GM10266 (cell line): Measurements from ENCODE around the gene REP15.
"Not testable (repeated sequence)": the region's sequence is repeated elsewhere in the genome, so short reads cannot be mapped to it uniquely, and the experiment has no call there.

ENCODE experiments used
- DNase-seq: peaks from one replicate; pipeline ENCODE4 v3.0.0; 2012; ENCODE audit errors: extremely low spot score
- CTCF ChIP-seq: IDR thresholded peaks from 2 replicates; pipeline ENCODE4 v1.5.1; 2012; ENCODE audit warnings: mild to moderate bottlenecking, low read depth; ENCODE audit not compliant: control insufficient read depth, insufficient read depth; ENCODE audit errors: missing control alignments

The REP15 gene

GRCh38 chr12:27733791-27734190, 37.5 kb downstream of the REP15 start:
- TF ChIP-seq CTCF: no peak
- DNase-seq: no peak

- not testable (repeated sequence) for DNase-seq
Observed at GRCh38 chr12:27734321-27734720, 38.1 kb downstream of the REP15 start.

GRCh38 chr12:27743601-27744000, 47.4 kb downstream of the REP15 start:
- TF ChIP-seq CTCF: no peak
- no peak for DNase-seq

- DNase-seq: not testable (repeated sequence)
Observed at GRCh38 chr12:27745734-27746133, 49.5 kb downstream of the REP15 start.
